CD4-positive, alpha-beta T cell (primary cell): ENCODE measurements around the gene TMEM260. TPM values are rescaled to one million over a fixed set of nuclear protein-coding genes. Genes with fewer than 3 reads are reported as not detected.

Source experiments
- ATAC-seq: fragments of 200-7000 bp; cut with Tn5 transposase; one replicate; pipeline ENCODE4 v1.10.0; 2022; ENCODE audit warnings: mild to moderate bottlenecking; ENCODE audit not compliant: poor library complexity
- CTCF ChIA-PET: fragments of 350-600 bp; sonication (Branson Sonifier 250); formaldehyde crosslinking; loops from one replicate; lab custom pipeline; 2021; ENCODE audit warnings: antibody characterized with exemption, inconsistent platforms; lab: Charles Lee
- POLR2A ChIA-PET: fragments of 350-600 bp; sonication (Branson Sonifier 250); formaldehyde crosslinking; loops from one replicate; lab custom pipeline; 2021; ENCODE audit warnings: antibody characterized with exemption, inconsistent platforms; lab: Charles Lee
- DNase-seq, 14 experiments: peaks; one replicate each; pipeline ENCODE4 v3.0.0-alpha.2; 2013 to 2020; ENCODE audit warnings: mixed read lengths in 2 of 14
- H3K27ac ChIP-seq, 2 donors: one replicate each; pipeline versions ENCODE4 v1.5.1 to v1.7.0; 2013; ENCODE audit warnings: low read length in 2 of 2, low read depth in 1 of 2, mild to moderate bottlenecking in 1 of 2
- H3K27me3 ChIP-seq, 2 experiments: 1 replicate in 1 of 2; 2 replicates in 1 of 2; pipeline versions ENCODE4 v1.6.1 to v1.7.0; 2013; ENCODE audit warnings: low read length in 2 of 2, control low read depth in 1 of 2, mild to moderate bottlenecking in 1 of 2, moderate library complexity in 1 of 2; ENCODE audit not compliant: insufficient read depth in 2 of 2, control insufficient read depth in 1 of 2
- H3K36me3 ChIP-seq: one replicate; pipeline ENCODE4 v1.6.1; 2013; ENCODE audit warnings: low read length, control low read depth; ENCODE audit not compliant: insufficient read depth
- H3K4me1 ChIP-seq: one replicate; pipeline ENCODE4 v1.6.1; 2013; ENCODE audit warnings: low read length, control low read depth; ENCODE audit not compliant: insufficient read depth
- H3K4me3 ChIP-seq: one replicate; pipeline ENCODE4 v1.5.1; 2013; ENCODE audit warnings: mild to moderate bottlenecking, low read length, moderate library complexity
- H3K9me3 ChIP-seq, 2 experiments: 1 replicate in 1 of 2; 2 replicates in 1 of 2; pipeline versions ENCODE4 v1.6.1 to v1.7.0; 2013; ENCODE audit warnings: low read length in 2 of 2, mild to moderate bottlenecking in 2 of 2, control low read depth in 1 of 2, moderate library complexity in 1 of 2; ENCODE audit not compliant: control insufficient read depth in 1 of 2, insufficient read depth in 1 of 2
- H3K27ac Mint-ChIP-seq: one replicate; pipeline ENCODE4 v1.8.0; 2020; ENCODE audit warnings: mixed read lengths
- H3K27me3 Mint-ChIP-seq: one replicate; pipeline ENCODE4 v1.8.0; 2021; ENCODE audit warnings: mixed read lengths
- H3K36me3 Mint-ChIP-seq: one replicate; pipeline ENCODE4 v1.8.0; 2021; ENCODE audit warnings: low read depth, mixed read lengths
- H3K4me1 Mint-ChIP-seq: one replicate; pipeline ENCODE4 v1.8.0; 2021; ENCODE audit warnings: low read depth, mixed read lengths
- H3K4me3 Mint-ChIP-seq: one replicate; pipeline ENCODE4 v1.8.0; 2020; ENCODE audit warnings: mild to moderate bottlenecking, mixed read lengths
- H3K9me3 Mint-ChIP-seq: one replicate; pipeline ENCODE4 v1.8.0; 2020; ENCODE audit warnings: mixed read lengths
- CTCF ChIP-seq: fragments of 200-600 bp; IDR thresholded peaks from one replicate; pipeline ENCODE4 v1.8.0; 2022; ENCODE audit warnings: antibody characterized with exemption, mild to moderate bottlenecking
- intact Hi-C, 2 experiments: fragments of 100-400 bp; cut with DNase I in 1 of 2; cut with micrococcal nuclease in 1 of 2; formaldehyde crosslinking; loops; one replicate each; pipeline versions ENCODE4 v1.15.1 to v1.9.0; 2023 to 2025; cut with DNase I, micrococcal nuclease
- total RNA-seq, 174 experiments: library from RNA in 2 of 174; stranded (reverse) in 2 of 174; gene quantifications; one replicate each; pipeline ENCODE4 v1.2.3 and lab custom pipeline; 2021 to 2026

TMEM260 gene
- total RNA-seq, 2 experiments from 2014 or later, result 8.7 to 9.2 TPM

- H3K27ac ChIP-seq, result no peak overlapping the region
- no peaks in the 10 kb centered on the region for H3K27me3 ChIP-seq
- peaks cover 0 to 15% of the 10 kb centered on the region in 2 experiments for H3K9me3 ChIP-seq
- no peak overlapping the region for H3K4me3 Mint-ChIP-seq
- H3K36me3 Mint-ChIP-seq, result no peaks in the 10 kb centered on the region
- intact Hi-C loops, result no loop called here
- no peaks in the 10 kb centered on the region for H3K4me1 Mint-ChIP-seq
- H3K27me3 Mint-ChIP-seq, result peaks cover 9% of the 10 kb centered on the region
- H3K9me3 Mint-ChIP-seq, result peaks cover 5% of the 10 kb centered on the region
- H3K4me1 ChIP-seq, result no peaks in the 10 kb centered on the region
- ATAC-seq (no peak), DNase-seq (no peak)
- CTCF ChIA-PET, result no interaction called here
- H3K27ac Mint-ChIP-seq, result no peak overlapping the region
- POLR2A ChIA-PET, result no interaction called here
- TF ChIP-seq CTCF, result no peak
- H3K36me3 ChIP-seq, result no peaks in the 10 kb centered on the region
- no peak overlapping the region for H3K4me3 ChIP-seq
Observed at GRCh38 chr14:56676042-56676441, 96.4 kb downstream of the TMEM260 start.

GRCh38 chr14:56678838-56679237, 99.2 kb downstream of the TMEM260 start:
- POLR2A ChIA-PET, result no interaction called here
- peaks cover 2% of the 10 kb centered on the region for H3K9me3 Mint-ChIP-seq
- no peak for TF ChIP-seq CTCF
- H3K27ac ChIP-seq, result no peak overlapping the region
- intact Hi-C loops, result no loop called here
- CTCF ChIA-PET, result no interaction called here
- H3K4me3 Mint-ChIP-seq, result no peak overlapping the region
- ATAC-seq (no peak), DNase-seq (no peak)
- H3K36me3 Mint-ChIP-seq, result no peaks in the 10 kb centered on the region
- H3K4me3 ChIP-seq, result no peak overlapping the region
- H3K27me3 Mint-ChIP-seq, result peaks cover 9% of the 10 kb centered on the region
- no peaks in the 10 kb centered on the region for H3K36me3 ChIP-seq
- H3K27me3 ChIP-seq, result no peaks in the 10 kb centered on the region
- no peak overlapping the region for H3K27ac Mint-ChIP-seq
- H3K4me1 Mint-ChIP-seq, result no peaks in the 10 kb centered on the region
- H3K9me3 ChIP-seq, result peaks cover 0 to 15% of the 10 kb centered on the region in 2 experiments
- no peaks in the 10 kb centered on the region for H3K4me1 ChIP-seq

GRCh38 chr14:56686416-56686815, 106.8 kb downstream of the TMEM260 start:
- Histone ChIP-seq H3K9me3 (no peaks in the 10 kb centered on the region), H3K4me1 (no peaks in the 10 kb centered on the region), H3K36me3 (no peaks in the 10 kb centered on the region), H3K4me3 (no peak overlapping the region), H3K27me3 (no peaks in the 10 kb centered on the region), H3K27ac (no peak overlapping the region)
- no peak overlapping the region for H3K4me3 Mint-ChIP-seq
- ChIA-PET CTCF (no interaction called here), POLR2A (no interaction called here)
- TF ChIP-seq CTCF, result no peak
- no peaks in the 10 kb centered on the region for H3K36me3 Mint-ChIP-seq
- peaks cover 6% of the 10 kb centered on the region for H3K27me3 Mint-ChIP-seq
- no peaks in the 10 kb centered on the region for H3K9me3 Mint-ChIP-seq
- no peak overlapping the region for H3K27ac Mint-ChIP-seq
- H3K4me1 Mint-ChIP-seq, result no peaks in the 10 kb centered on the region
- no peak for ATAC-seq
- intact Hi-C loops, result no loop called here
- DNase-seq, result no peak
